Sigmoid colon (tissue), 7 donors: ENCODE results near the gene LUC7L. TPM values are rescaled to one million over a fixed set of nuclear protein-coding genes. Genes with fewer than 3 reads are reported as not detected.
"Not testable (repeated sequence)": the region's sequence is repeated elsewhere in the genome, so short reads cannot be mapped to it uniquely, and the experiment has no call there.

ENCODE experiments used
- DNase-seq: peaks from one replicate; pipeline ENCODE4 v3.0.0-alpha.2; 2019
- H3K27ac ChIP-seq, 4 donors: fragments of 200-600 bp; sonication (generic); one replicate each; pipeline ENCODE4 v1.5.1; 2016 to 2019; ENCODE audit warnings: mild to moderate bottlenecking in 1 of 4
- H3K27me3 ChIP-seq, 3 donors: fragments of 200-600 bp; sonication (generic); one replicate each; pipeline ENCODE4 v1.5.1; 2019; ENCODE audit warnings: mild to moderate bottlenecking in 1 of 3
- H3K36me3 ChIP-seq, 4 donors: fragments of 200-600 bp; sonication (generic); one replicate each; pipeline ENCODE4 v1.5.1; 2016 to 2019
- H3K4me1 ChIP-seq, 4 donors: fragments of 200-600 bp; sonication (generic); one replicate each; pipeline ENCODE4 v1.5.1; 2017 to 2019
- H3K4me3 ChIP-seq, 4 donors: fragments of 200-600 bp; sonication (generic); one replicate each; pipeline ENCODE4 v1.5.1; 2017 to 2019; ENCODE audit warnings: mild to moderate bottlenecking in 2 of 4, moderate library complexity in 1 of 4
- H3K9me3 ChIP-seq, 4 donors: fragments of 200-600 bp in 3 of 4; sonication (generic) in 3 of 4; one replicate each; pipeline versions ENCODE4 v1.5.1 to v1.6.1; 2013 to 2019
- CTCF ChIP-seq, 4 experiments: fragments of 450-650 bp in 3 of 4; fragments of 200-600 bp in 1 of 4; IDR thresholded peaks; one replicate each; pipeline ENCODE4 v1.5.1; 2016 to 2019; ENCODE audit warnings: antibody characterized with exemption in 4 of 4, mild to moderate bottlenecking in 3 of 4, moderate library complexity in 2 of 4
- EP300 ChIP-seq, 4 donors: sonication (generic); formaldehyde crosslinking; IDR thresholded peaks; one replicate each; pipeline ENCODE4 v1.6.1; 2017; ENCODE audit warnings: antibody characterized with exemption in 4 of 4
- POLR2A ChIP-seq, 2 donors: fragments of 450-650 bp; IDR thresholded peaks; one replicate each; pipeline ENCODE4 v1.6.1; 2016; ENCODE audit warnings: antibody characterized with exemption in 2 of 2, mild to moderate bottlenecking in 2 of 2, moderate library complexity in 2 of 2
- POLR2AphosphoS5 ChIP-seq, 4 donors: sonication (generic); formaldehyde crosslinking; IDR thresholded peaks; one replicate each; pipeline ENCODE4 v1.6.1; 2017; ENCODE audit warnings: antibody characterized with exemption in 4 of 4
- WGBS, 2 donors: extraction: QIAGEN DNeasy Blood & Tissue Kit; methylation state at CpG; one replicate each; pipeline ENCODE4 v1.1.7; 2013; 5-methylcytosine and 5-hydroxymethylcytosine counted together
- intact Hi-C: fragments of 100-400 bp; cut with DNase I; formaldehyde crosslinking; loops from one replicate; pipeline ENCODE4 v1.15.1; 2023
- polyA plus RNA-seq, 3 donors: library from polyadenylated mRNA; stranded (reverse); fragments of 200-250 nt; gene quantifications; one replicate each; pipeline ENCODE4 v1.2.3, GENCODE V29; 2013
- total RNA-seq, 4 donors: library from RNA; depleted of rRNA; stranded (reverse); fragments of >200 nt; gene quantifications; one replicate each; pipeline ENCODE4 v1.1.0, GENCODE V29; 2016
- donor health status: healthy with polysubstance abuse.
- donor health status: Bipolar disorder and iron deficiency.
- donor health status: healthy.

Gene LUC7L
- total and polyA plus RNA-seq, 7 donors, result 21.0 to 138 (median 55.8) TPM

- H3K9me3 ChIP-seq, result no peaks in the 10 kb centered on the region
- 32 to 53% methylated on average over 6 of the region's 6 CpGs for WGBS, 2 donors
- intact Hi-C loops, result no loop called here
- H3K36me3 ChIP-seq, result no peaks in the 10 kb centered on the region
- no peak for TF ChIP-seq CTCF (IDR thresholded peaks at IDR 0.05)
- TF ChIP-seq POLR2A (IDR thresholded peaks at IDR 0.05), result no peak
- no peak for TF ChIP-seq POLR2AphosphoS5 (IDR thresholded peaks at IDR 0.05)
- no peak for TF ChIP-seq EP300 (IDR thresholded peaks at IDR 0.05)
- H3K4me1 ChIP-seq, result peaks cover 0 to 8% (median 8%) of the 10 kb centered on the region in 4 donors
- no peak overlapping the region for H3K27ac ChIP-seq
- DNase-seq, result no peak
- H3K27me3 ChIP-seq, result peaks cover 9 to 50% (median 24%) of the 10 kb centered on the region in 3 donors
- H3K4me3 ChIP-seq, result no peak overlapping the region
Measured at GRCh38 chr16:159136-159849, 70.0 kb downstream of the LUC7L start.

DNA sequence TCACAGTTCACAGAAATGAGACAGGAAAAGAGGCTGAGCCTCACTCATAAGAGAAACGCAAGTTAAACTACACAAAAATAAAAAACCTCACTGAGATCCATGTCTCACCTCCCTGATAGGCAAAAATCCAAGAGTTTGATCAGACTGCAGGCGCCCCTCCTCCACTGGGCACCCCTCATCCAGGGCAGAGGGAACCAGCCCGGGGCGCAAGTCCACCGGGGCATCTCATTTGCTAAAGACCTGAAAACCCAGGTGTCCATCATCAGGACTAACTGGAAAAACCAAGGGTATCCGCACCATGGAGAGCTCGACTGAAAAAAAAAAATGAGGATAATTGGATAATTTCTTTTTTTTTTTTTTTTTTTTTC is 74.2 kb downstream of the LUC7L start:
- intact Hi-C loops, result no loop called here
- peaks cover 10 to 40% (median 21%) of the 10 kb centered on the region in 3 donors for H3K27me3 ChIP-seq

DNA sequence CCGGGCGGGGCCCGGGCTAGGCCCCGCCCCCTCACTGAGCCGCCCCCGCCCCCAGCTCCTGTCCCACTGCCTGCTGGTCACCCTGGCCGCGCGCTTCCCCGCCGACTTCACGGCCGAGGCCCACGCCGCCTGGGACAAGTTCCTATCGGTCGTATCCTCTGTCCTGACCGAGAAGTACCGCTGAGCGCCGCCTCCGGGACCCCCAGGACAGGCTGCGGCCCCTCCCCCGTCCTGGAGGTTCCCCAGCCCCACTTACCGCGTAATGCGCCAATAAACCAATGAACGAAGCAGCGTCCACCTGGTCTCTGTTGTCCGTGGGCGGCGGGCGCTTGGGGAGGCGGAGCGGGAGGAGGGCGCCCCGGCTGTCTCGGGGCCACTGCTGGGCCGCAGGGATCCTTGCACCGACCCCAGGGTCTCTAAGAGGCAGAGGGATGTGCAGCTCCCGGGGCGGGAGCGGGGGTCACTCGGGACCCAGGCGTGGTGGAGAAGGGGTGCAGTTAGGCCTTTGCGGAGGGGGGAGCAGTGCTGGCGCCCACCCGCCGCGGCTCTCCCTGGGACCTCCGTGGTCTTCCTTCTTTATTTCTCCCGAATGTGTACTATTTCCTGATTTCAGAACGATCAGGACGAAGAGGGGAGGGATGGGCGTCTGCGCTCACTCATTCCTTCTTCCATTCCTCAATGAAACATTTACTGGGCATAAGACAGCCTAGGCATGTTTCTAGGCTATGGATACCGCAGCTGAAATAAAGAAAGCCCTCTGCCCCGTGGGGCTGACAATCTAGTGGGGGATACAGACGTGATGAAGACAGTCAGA is 74.8 kb downstream of the LUC7L start:
- Histone ChIP-seq H3K4me3 (peak overlapping the region; percentile 11 to 44 (median 38)), H3K27ac (no peak overlapping the region), H3K4me1 (peaks cover 0 to 10% (median 10%) of the 10 kb centered on the region in 4 donors), H3K9me3 (no peaks in the 10 kb centered on the region), H3K27me3 (peaks cover 10 to 40% (median 21%) of the 10 kb centered on the region in 3 donors), H3K36me3 (no peaks in the 10 kb centered on the region)
- TF ChIP-seq EP300 (IDR thresholded peaks at IDR 0.05) (no peak), POLR2AphosphoS5 (IDR thresholded peaks at IDR 0.05) (no peak), POLR2A (IDR thresholded peaks at IDR 0.05) (no peak), CTCF (IDR thresholded peaks at IDR 0.05) (no peak)
- 3 to 5% methylated on average over 53 to 58 of the region's 59 CpGs for WGBS, 2 donors
- intact Hi-C loops, result no loop called here
- DNase-seq, result no peak

More for the DNA sequence above, 74.2 kb downstream of the LUC7L start:
- WGBS, 2 donors, result 64 to 70% methylated on average over 7 of the region's 7 CpGs
- H3K4me1 ChIP-seq, result peaks cover 0 to 10% (median 10%) of the 10 kb centered on the region in 4 donors
- H3K4me3 ChIP-seq, result no peak overlapping the region
- no peaks in the 10 kb centered on the region for H3K36me3 ChIP-seq
- DNase-seq, result no peak
- no peak for TF ChIP-seq CTCF (IDR thresholded peaks at IDR 0.05)
- no peak for TF ChIP-seq POLR2AphosphoS5 (IDR thresholded peaks at IDR 0.05)
- TF ChIP-seq POLR2A (IDR thresholded peaks at IDR 0.05), result no peak
- no peak for TF ChIP-seq EP300 (IDR thresholded peaks at IDR 0.05)
- H3K27ac ChIP-seq, result no peak overlapping the region
- H3K9me3 ChIP-seq, result no peaks in the 10 kb centered on the region

- 0% methylated on average over 20 to 24 of the region's 74 CpGs for WGBS, 2 donors
- Histone ChIP-seq H3K4me1 (peaks cover 0 to 10% (median 10%) of the 10 kb centered on the region in 4 donors), H3K27me3 (peaks cover 10 to 40% (median 21%) of the 10 kb centered on the region in 3 donors)
- H3K9me3 ChIP-seq, DNase-seq, H3K36me3 ChIP-seq, H3K27ac ChIP-seq, H3K4me3 ChIP-seq, intact Hi-C loops: not testable (repeated sequence)
Measured at GRCh38 chr16:153550-154216, 75.6 kb downstream of the LUC7L start.

GRCh38 chr16:153129-153521 is 76.1 kb downstream of the LUC7L start:
- peaks cover 10 to 39% (median 21%) of the 10 kb centered on the region in 3 donors for H3K27me3 ChIP-seq
- DNase-seq, H3K36me3 ChIP-seq, H3K9me3 ChIP-seq, H3K27ac ChIP-seq, H3K4me3 ChIP-seq, intact Hi-C loops: not testable (repeated sequence)
- peaks cover 0 to 10% (median 10%) of the 10 kb centered on the region in 4 donors for H3K4me1 ChIP-seq
- WGBS, 2 donors, result 36 to 61% methylated on average over 4 of the region's 6 CpGs
